ENCODE results near the gene MRPS31.
A peak's percentile ranks its signal among the peaks of the same experiment; 100 is the strongest.

Gene MRPS31

GRCh38 chr13:40770934-40771618 lies at the start of gene MRPS31:
MRPS31 (minus strand) TSS chr13:40771190; CDS start chr13:40771136, 54 bp downstream.
- peak; percentile 98 for DNase-seq (ENCODE audit: low read depth)
- no peak for TF ChIP-seq CTCF (IDR thresholded peaks at IDR 0.05; ENCODE audit: insufficient read depth, low read depth, low read length, missing control alignments)
- peak within 1 kb of the TSS; percentile 82 for H3K4me3 ChIP-seq (ENCODE audit: low read depth, low read length)

GRCh38 chr13:40819797-40820315 lies 48.9 kb upstream of the MRPS31 start:
- TF ChIP-seq CTCF (IDR thresholded peaks at IDR 0.05; ENCODE audit: insufficient read depth, low read depth, low read length, missing control alignments) = no peak
- no peak for DNase-seq (ENCODE audit: low read depth)
- H3K4me3 ChIP-seq (ENCODE audit: low read depth, low read length) = no peak overlapping the region

- no peak for TF ChIP-seq CTCF (IDR thresholded peaks at IDR 0.05; ENCODE audit: insufficient read depth, low read depth, low read length, missing control alignments)
- no peak overlapping the region for H3K4me3 ChIP-seq (ENCODE audit: low read depth, low read length)
- DNase-seq (ENCODE audit: low read depth) = no peak
These were observed 47.9 kb upstream of the MRPS31 start for GRCh38 chr13:40818926-40819325.

GRCh38 chr13:40814803-40815202 lies 43.8 kb upstream of the MRPS31 start:
- TF ChIP-seq CTCF (IDR thresholded peaks at IDR 0.05; ENCODE audit: insufficient read depth, low read depth, low read length, missing control alignments) = no peak
- DNase-seq (ENCODE audit: low read depth) = no peak
- H3K4me3 ChIP-seq (ENCODE audit: low read depth, low read length) = no peak overlapping the region

- peak; percentile 58 for TF ChIP-seq CTCF (IDR thresholded peaks at IDR 0.05; ENCODE audit: insufficient read depth, low read depth, low read length, missing control alignments)
- H3K4me3 ChIP-seq (ENCODE audit: low read depth, low read length) = no peak overlapping the region
- peak; percentile 42 for DNase-seq (ENCODE audit: low read depth)
These were observed 42.9 kb upstream of the MRPS31 start for GRCh38 chr13:40813667-40814454.

- no peak for DNase-seq (ENCODE audit: low read depth)
- no peak overlapping the region for H3K4me3 ChIP-seq (ENCODE audit: low read depth, low read length)
- no peak for TF ChIP-seq CTCF (IDR thresholded peaks at IDR 0.05; ENCODE audit: insufficient read depth, low read depth, low read length, missing control alignments)
These were observed 41.9 kb upstream of the MRPS31 start for GRCh38 chr13:40812724-40813445.
